GM23338 (cell line): ENCODE data around the gene SLN.

Experiments
- CREB1 ChIP-seq: fragments of 250-450 bp; sonication (Bioruptor Pico); IDR thresholded peaks from 2 replicates; pipeline ENCODE4 v1.5.0; 2020; ENCODE audit warnings: low read depth, mild to moderate bottlenecking, moderate library complexity
- CTCF ChIP-seq, 2 experiments: fragments of 200-600 bp in 1 of 2; sonication (generic) in 1 of 2; conservative IDR thresholded peaks; 2 replicates each; pipeline versions ENCODE4 v1.5.1 to v1.6.1; 2016 to 2017; ENCODE audit warnings: antibody characterized with exemption in 2 of 2, low read depth in 2 of 2, mild to moderate bottlenecking in 2 of 2, moderate library complexity in 1 of 2
- ETS1 ChIP-seq: IDR thresholded peaks from 2 replicates; pipeline ENCODE4 v1.6.1; 2016; ENCODE audit warnings: antibody characterized with exemption
- EZH2 ChIP-seq: fragments of 200-600 bp; sonication (generic); IDR thresholded peaks from one replicate; pipeline ENCODE4 v1.8.0; 2017; ENCODE audit warnings: antibody characterized with exemption, mild to moderate bottlenecking, low read depth; ENCODE audit not compliant: unreplicated experiment
- EZH2phosphoT487 ChIP-seq: fragments of 200-600 bp; sonication (generic); IDR thresholded peaks from one replicate; pipeline ENCODE4 v1.8.1; 2018; ENCODE audit warnings: antibody characterized with exemption; ENCODE audit not compliant: unreplicated experiment
- JUNB ChIP-seq: IDR thresholded peaks from one replicate; pipeline ENCODE4 v1.6.1; 2016; ENCODE audit warnings: antibody characterized with exemption; ENCODE audit not compliant: unreplicated experiment
- NANOG ChIP-seq: IDR thresholded peaks from 2 replicates; pipeline ENCODE4 v1.6.1; 2016; ENCODE audit warnings: antibody characterized with exemption, borderline replicate concordance
- POLR2AphosphoS5 ChIP-seq: IDR thresholded peaks from 2 replicates; pipeline ENCODE4 v1.6.1; 2016; ENCODE audit warnings: antibody characterized with exemption, low read depth
- REST ChIP-seq: IDR thresholded peaks from one replicate; pipeline ENCODE4 v1.6.1; 2018; ENCODE audit warnings: antibody characterized with exemption; ENCODE audit not compliant: unreplicated experiment
- STAT1 ChIP-seq: IDR thresholded peaks from one replicate; pipeline ENCODE4 v1.6.1; 2016; ENCODE audit warnings: antibody characterized with exemption; ENCODE audit not compliant: unreplicated experiment

- TF ChIP-seq CTCF (conservative IDR thresholded peaks at IDR 0.05; ENCODE audit: low read depth in 2 of 2) (peak; percentile 53 to 59), POLR2AphosphoS5 (no peak), STAT1 (no peak), CREB1 (CRISPR knock-in tag) (no peak), EZH2 (no peak), EZH2phosphoT487 (no peak), NANOG (no peak), ETS1 (no peak), JUNB (no peak), REST (no peak)
Measured at GRCh38 chr11:107757661-107758060, 45.8 kb upstream of the SLN start.
